Fibroblast of lung (primary cell): ENCODE data around the gene DHRS9. TPM values are rescaled to one million over a fixed set of nuclear protein-coding genes. Genes with fewer than 3 reads are reported as not detected.

Experiments
- DNase-seq, 2 donors: peaks; one replicate each; pipeline versions ENCODE4 v3.0.0 to v3.0.0-alpha.2; 2010; ENCODE audit warnings: low read depth in 2 of 2
- H2AFZ ChIP-seq: 2 replicates; pipeline ENCODE4 v1.5.1; 2012; ENCODE audit warnings: low read length, control low read depth, inconsistent platforms
- H3K27ac ChIP-seq: 2 replicates; pipeline ENCODE4 v1.5.1; 2011; ENCODE audit warnings: low read length, control low read depth; ENCODE audit not compliant: insufficient read depth
- H3K27me3 ChIP-seq: 2 replicates; pipeline ENCODE4 v1.5.1; 2011; ENCODE audit warnings: mild to moderate bottlenecking, low read length; ENCODE audit not compliant: control insufficient read depth, insufficient read depth
- H3K36me3 ChIP-seq: 2 replicates; pipeline ENCODE4 v1.5.1; 2011; ENCODE audit warnings: low read length; ENCODE audit not compliant: control insufficient read depth, insufficient read depth
- H3K4me1 ChIP-seq: 2 replicates; pipeline ENCODE4 v1.5.1; 2011; ENCODE audit warnings: low read length; ENCODE audit not compliant: control insufficient read depth, insufficient read depth; ENCODE audit errors: extremely low read depth
- H3K4me2 ChIP-seq: 2 replicates; pipeline ENCODE4 v1.5.1; 2011; ENCODE audit warnings: low read length, control low read depth; ENCODE audit not compliant: insufficient read depth; ENCODE audit errors: extremely low read depth
- H3K4me3 ChIP-seq, 4 experiments: fragments of 200-600 bp in 1 of 4; sonication (generic) in 1 of 4; replicated peaks in 1 of 4; 2 replicates each; pipeline ENCODE4 v1.5.1; 2011 to 2016; ENCODE audit warnings: low read length in 4 of 4, low read depth in 3 of 4, mild to moderate bottlenecking in 3 of 4, control low read depth in 2 of 4, inconsistent platforms in 1 of 4, mixed read lengths in 1 of 4; ENCODE audit not compliant: insufficient read depth in 1 of 4; ENCODE audit errors: control extremely low read depth in 1 of 4
- H3K79me2 ChIP-seq: 2 replicates; pipeline ENCODE4 v1.5.1; 2012; ENCODE audit warnings: mild to moderate bottlenecking, low read length, inconsistent platforms; ENCODE audit not compliant: control insufficient read depth, insufficient read depth
- H3K9ac ChIP-seq: 2 replicates; pipeline ENCODE4 v1.5.1; 2011; ENCODE audit warnings: mild to moderate bottlenecking, low read length, control low read depth; ENCODE audit not compliant: insufficient read depth
- H3K9me3 ChIP-seq: 2 replicates; pipeline ENCODE4 v1.5.1; 2012; ENCODE audit warnings: low read depth, low read length; ENCODE audit not compliant: control insufficient read depth, insufficient read depth
- H4K20me1 ChIP-seq: 2 replicates; pipeline ENCODE4 v1.5.1; 2011; ENCODE audit warnings: low read length; ENCODE audit not compliant: control insufficient read depth, insufficient read depth; ENCODE audit errors: extremely low read depth
- CTCF ChIP-seq, 2 donors: IDR thresholded peaks in 1 of 2; conservative IDR thresholded peaks in 1 of 2; 1 replicate in 1 of 2; 2 replicates in 1 of 2; pipeline ENCODE4 v1.5.1; 2011 to 2012; ENCODE audit warnings: low read length in 2 of 2, control low read depth in 1 of 2, inconsistent platforms in 1 of 2, low read depth in 1 of 2, mild to moderate bottlenecking in 1 of 2
- EZH2 ChIP-seq: IDR thresholded peaks from 2 replicates; pipeline ENCODE4 v1.5.1; 2012; ENCODE audit warnings: low read length, control low read depth, mild to moderate bottlenecking; ENCODE audit errors: missing control alignments
- polyA plus RNA-seq, 2 donors: library from polyadenylated mRNA; depleted of rRNA in 1 of 2; stranded (reverse) in 1 of 2; unstranded in 1 of 2; fragments of >200 nt; gene quantifications; 2 replicates each; pipeline ENCODE4 v1.2.1, GENCODE V29; 2011 to 2012; ENCODE audit warnings: missing spikeins in 1 of 2
- total RNA-seq: library from RNA; depleted of rRNA; stranded (reverse); fragments of >200 nt; gene quantifications from 2 replicates; pipeline ENCODE4 v1.2.1, GENCODE V29; 2014

DHRS9 gene
- total and polyA plus RNA-seq, 2 donors (not counting 1 experiment from before 2014, with no cell fraction given): not detected

GRCh38 chr2:169109502-169110409, 40.4 kb downstream of the DHRS9 start:
- DNase-seq: peak; percentile 60 to 82
- Histone ChIP-seq H4K20me1 (no peaks in the 10 kb centered on the region), H3K4me3 (no peak overlapping the region), H3K4me2 (no peak overlapping the region), H2AFZ (no peak overlapping the region), H3K27ac (no peak overlapping the region), H3K79me2 (no peaks in the 10 kb centered on the region), H3K36me3 (no peaks in the 10 kb centered on the region), H3K4me1 (no peaks in the 10 kb centered on the region), H3K9me3 (no peaks in the 10 kb centered on the region), H3K9ac (no peak overlapping the region), H3K27me3 (no peaks in the 10 kb centered on the region)
- TF ChIP-seq CTCF (conservative IDR thresholded peaks at IDR 0.05 in 1 of 2, IDR thresholded peaks at IDR 0.05 in 1 of 2; ENCODE audit: low read depth in 1 of 2, low read length in 2 of 2): peak; percentile 76 to 86
- no peak for TF ChIP-seq EZH2

GRCh38 chr2:169110419-169110818, 41.1 kb downstream of the DHRS9 start:
- Histone ChIP-seq H3K4me2 (no peak overlapping the region), H2AFZ (no peak overlapping the region), H4K20me1 (no peaks in the 10 kb centered on the region), H3K9me3 (no peaks in the 10 kb centered on the region), H3K9ac (no peak overlapping the region), H3K79me2 (no peaks in the 10 kb centered on the region), H3K4me1 (no peaks in the 10 kb centered on the region), H3K27me3 (no peaks in the 10 kb centered on the region), H3K36me3 (no peaks in the 10 kb centered on the region), H3K4me3 (no peak overlapping the region), H3K27ac (no peak overlapping the region)
- DNase-seq: no peak
- TF ChIP-seq EZH2: no peak
- TF ChIP-seq CTCF (conservative IDR thresholded peaks at IDR 0.05 in 1 of 2, IDR thresholded peaks at IDR 0.05 in 1 of 2; ENCODE audit: low read depth in 1 of 2, low read length in 2 of 2): no peak

GRCh38 chr2:169110916-169111315, 41.6 kb downstream of the DHRS9 start:
- Histone ChIP-seq H3K4me3 (no peak overlapping the region), H3K27me3 (no peaks in the 10 kb centered on the region), H3K36me3 (no peaks in the 10 kb centered on the region)

More at GRCh38 chr2:169110916-169111315, 41.6 kb downstream of the DHRS9 start:
- H3K4me1 ChIP-seq: no peaks in the 10 kb centered on the region
- no peaks in the 10 kb centered on the region for H3K79me2 ChIP-seq
- no peaks in the 10 kb centered on the region for H3K9me3 ChIP-seq
- no peak for TF ChIP-seq CTCF (conservative IDR thresholded peaks at IDR 0.05 in 1 of 2, IDR thresholded peaks at IDR 0.05 in 1 of 2; ENCODE audit: low read depth in 1 of 2, low read length in 2 of 2)
- no peak for TF ChIP-seq EZH2
- no peaks in the 10 kb centered on the region for H4K20me1 ChIP-seq
- DNase-seq: peak in 1 of 2 donors; percentile 16
- no peak overlapping the region for H3K4me2 ChIP-seq
- H3K9ac ChIP-seq: no peak overlapping the region
- H3K27ac ChIP-seq: no peak overlapping the region
- no peak overlapping the region for H2AFZ ChIP-seq
